ENCODE measurements around the gene NDRG2. TPM values are rescaled to one million over a fixed set of nuclear protein-coding genes. Genes with fewer than 3 reads are reported as not detected.

Gene NDRG2
- total and polyA plus RNA-seq, 9 of the 15 experiments (the other 6 are each of a cell fraction or from before 2014, with no cell fraction given), result 10.1 to 105 (median 41.0) TPM

- Histone ChIP-seq H3K4me3 (no peak overlapping the region), H3K4me1 (replicated peaks in 1 of 2; ENCODE audit: control insufficient read depth in 2 of 2, insufficient read depth in 2 of 2, low read length in 2 of 2) (no peaks in the 10 kb centered on the region; a peak in 1 of 5 replicates), H3K27ac (ENCODE audit: extremely low read depth, low read depth, low read length) (no peak overlapping the region), H3K36me3 (ENCODE audit: control insufficient read depth, insufficient read depth, low read length) (no peaks in the 10 kb centered on the region), H3K79me2 (ENCODE audit: control insufficient read depth, insufficient read depth, low read length) (no peaks in the 10 kb centered on the region), H2AFZ (ENCODE audit: low read depth, low read length) (no peak overlapping the region), H3K9ac (ENCODE audit: insufficient read depth in 1 of 2, low read depth in 2 of 2, low read length in 2 of 2) (no peak overlapping the region), H3K4me2 (ENCODE audit: insufficient read depth, low read length) (no peak overlapping the region), H3K9me3 (replicated peaks; ENCODE audit: control insufficient read depth, insufficient read depth, low read depth, low read length) (no peaks in the 10 kb centered on the region), H4K20me1 (replicated peaks; ENCODE audit: control insufficient read depth, insufficient read depth, low read length) (no peaks in the 10 kb centered on the region), H3K27me3 (ENCODE audit: control insufficient read depth in 2 of 2, insufficient read depth in 2 of 2, low read length in 2 of 2) (no peaks in the 10 kb centered on the region), H3K9me1 (ENCODE audit: control insufficient read depth, insufficient read depth, low read length) (no peaks in the 10 kb centered on the region)
- BruUV-seq (replicated peaks), result no TSS peak
- ATAC-seq (no peak), DNase-seq (ENCODE audit: extremely low read depth in 1 of 4, low spot score in 3 of 4) (no peak), FAIRE-seq (no peak)
- POLR2A ChIA-PET, result no interaction called here
- in situ Hi-C loops (cut with MboI), result no loop called here
- TF ChIP-seq GABPB1 (CRISPR knock-in tag; IDR thresholded peaks at IDR 0.05) (no peak), ZBTB2 (IDR thresholded peaks at IDR 0.05) (no peak), CBX5 (IDR thresholded peaks at IDR 0.05; ENCODE audit: borderline replicate concordance, low read depth) (no peak), NR2F6 (CRISPR knock-in tag; IDR thresholded peaks at IDR 0.05) (no peak), ZBTB43 (CRISPR knock-in tag; IDR thresholded peaks at IDR 0.05) (no peak), KAT8 (IDR thresholded peaks at IDR 0.05; ENCODE audit: low read depth) (no peak), PRPF4 (IDR thresholded peaks at IDR 0.05; ENCODE audit: insufficient read depth, low read depth, low read length, poor library complexity, severe bottlenecking) (no peak), ELF4 (CRISPR knock-in tag; IDR thresholded peaks at IDR 0.05) (no peak), ZNF197 (CRISPR knock-in tag; IDR thresholded peaks at IDR 0.05; ENCODE audit: low read depth) (no peak), ZSCAN29 (IDR thresholded peaks at IDR 0.05) (no peak), ATF3 (IDR thresholded peaks at IDR 0.05) (no peak), ATF3 (CRISPR knock-in tag; conservative IDR thresholded peaks at IDR 0.05) (no peak), GATA2 (CRISPR knock-in tag; IDR thresholded peaks at IDR 0.05) (no peak), KHSRP (IDR thresholded peaks at IDR 0.05) (no peak), RB1 (IDR thresholded peaks at IDR 0.05; ENCODE audit: low read depth) (no peak), ZNF785 (CRISPR knock-in tag; IDR thresholded peaks at IDR 0.05) (no peak), GTF2F1 (IDR thresholded peaks at IDR 0.05; ENCODE audit: low read depth, low read length) (no peak)
- CTCF ChIA-PET (ENCODE audit: low intra/inter-chr PET ratio), result no interaction called here
- 68% methylated on average over 4 of the region's 4 CpGs for WGBS (ENCODE audit: insufficient coverage, low coverage, missing lambda C conversion rate)
- intact Hi-C loops (cut with micrococcal nuclease), result no loop called here
These were observed 29.9 kb upstream of the NDRG2 start for GRCh38 chr14:21054768-21055145.

Data from K562 (cell line).